ENCODE results near the gene CFAP100.

- TF ChIP-seq, protein P1, sequence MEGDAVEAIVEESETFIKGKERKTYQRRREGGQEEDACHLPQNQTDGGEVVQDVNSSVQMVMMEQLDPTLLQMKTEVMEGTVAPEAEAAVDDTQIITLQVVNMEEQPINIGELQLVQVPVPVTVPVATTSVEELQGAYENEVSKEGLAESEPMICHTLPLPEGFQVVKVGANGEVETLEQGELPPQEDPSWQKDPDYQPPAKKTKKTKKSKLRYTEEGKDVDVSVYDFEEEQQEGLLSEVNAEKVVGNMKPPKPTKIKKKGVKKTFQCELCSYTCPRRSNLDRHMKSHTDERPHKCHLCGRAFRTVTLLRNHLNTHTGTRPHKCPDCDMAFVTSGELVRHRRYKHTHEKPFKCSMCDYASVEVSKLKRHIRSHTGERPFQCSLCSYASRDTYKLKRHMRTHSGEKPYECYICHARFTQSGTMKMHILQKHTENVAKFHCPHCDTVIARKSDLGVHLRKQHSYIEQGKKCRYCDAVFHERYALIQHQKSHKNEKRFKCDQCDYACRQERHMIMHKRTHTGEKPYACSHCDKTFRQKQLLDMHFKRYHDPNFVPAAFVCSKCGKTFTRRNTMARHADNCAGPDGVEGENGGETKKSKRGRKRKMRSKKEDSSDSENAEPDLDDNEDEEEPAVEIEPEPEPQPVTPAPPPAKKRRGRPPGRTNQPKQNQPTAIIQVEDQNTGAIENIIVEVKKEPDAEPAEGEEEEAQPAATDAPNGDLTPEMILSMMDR (IDR thresholded peaks at IDR 0.05 in 8 of 11, conservative IDR thresholded peaks at IDR 0.05 in 3 of 11): no peak
- TF ChIP-seq POLR2AphosphoS5 (IDR thresholded peaks at IDR 0.05): no peak
Measured at GRCh38 chr3:126375835-126376331, 18.8 kb upstream of the CFAP100 start.
